Measurements from ENCODE around the gene MOGAT3. TPM values are rescaled to one million over a fixed set of nuclear protein-coding genes. Genes with fewer than 3 reads are reported as not detected.

The MOGAT3 gene
- total and polyA plus RNA-seq, 2 experiments from 2014 or later, result 0.44 TPM; not detected in 1

DNA sequence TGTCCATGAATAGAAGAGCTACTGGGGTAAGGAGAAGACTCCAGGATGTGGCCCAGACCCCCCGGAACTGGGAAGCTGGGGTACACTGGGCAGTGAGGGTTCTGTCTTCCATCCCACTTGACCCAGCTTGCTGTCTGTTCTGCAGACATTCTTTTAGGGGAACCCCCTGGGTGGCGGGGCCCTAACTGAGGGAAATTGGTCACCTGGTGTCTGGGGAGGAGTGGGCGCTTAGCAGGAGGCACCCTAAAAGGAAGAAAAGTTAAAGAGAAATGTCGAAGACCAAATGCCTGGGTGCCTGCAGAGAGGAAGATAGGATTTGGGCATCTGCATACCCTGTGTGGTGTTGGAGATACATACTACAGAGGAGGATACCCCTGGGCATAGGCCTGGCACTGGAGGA, 45.5 kb downstream of the MOGAT3 start:
- H3K4me1 ChIP-seq (ENCODE audit: insufficient read depth), result peaks cover 33% of the 10 kb centered on the region
- H3K79me2 ChIP-seq (replicated peaks; ENCODE audit: insufficient read depth), result peaks cover 14% of the 10 kb centered on the region
- peak overlapping the region; percentile 99 for H3K4me2 ChIP-seq
- H4K20me1 ChIP-seq (replicated peaks; ENCODE audit: insufficient read depth), result no peaks in the 10 kb centered on the region
- peaks cover 4% of the 10 kb centered on the region; the same call in 1 of the 2 replicates for H3K9me2 ChIP-seq (ENCODE audit: insufficient read depth)
- peak overlapping the region; percentile 38; the same call in 1 of the 2 replicates for H2AFZ ChIP-seq
- no peaks in the 10 kb centered on the region; the same call in 1 of the 2 replicates for H3K36me3 ChIP-seq (ENCODE audit: insufficient read depth)
- peaks cover 12% of the 10 kb centered on the region; the same call in 1 of the 2 replicates for H3K27me3 ChIP-seq (ENCODE audit: insufficient read depth)
- TF ChIP-seq EZH2phosphoT487 (IDR thresholded peaks at IDR 0.05; ENCODE audit: unreplicated experiment) (no peak), CREB1 (CRISPR knock-in tag; IDR thresholded peaks at IDR 0.05; ENCODE audit: low read depth) (no peak), ZNF114 (CRISPR knock-in tag; IDR thresholded peaks at IDR 0.05) (no peak), POLR2AphosphoS5 (IDR thresholded peaks at IDR 0.05; ENCODE audit: low read depth) (no peak), NANOG (IDR thresholded peaks at IDR 0.05; ENCODE audit: borderline replicate concordance) (no peak), EZH2 (IDR thresholded peaks at IDR 0.05; ENCODE audit: low read depth, unreplicated experiment) (no peak), ZNF331 (CRISPR knock-in tag; IDR thresholded peaks at IDR 0.05; ENCODE audit: low read depth) (no peak), JUNB (IDR thresholded peaks at IDR 0.05; ENCODE audit: unreplicated experiment) (no peak), STAT1 (IDR thresholded peaks at IDR 0.05; ENCODE audit: unreplicated experiment) (no peak)
- TF ChIP-seq, protein P1, sequence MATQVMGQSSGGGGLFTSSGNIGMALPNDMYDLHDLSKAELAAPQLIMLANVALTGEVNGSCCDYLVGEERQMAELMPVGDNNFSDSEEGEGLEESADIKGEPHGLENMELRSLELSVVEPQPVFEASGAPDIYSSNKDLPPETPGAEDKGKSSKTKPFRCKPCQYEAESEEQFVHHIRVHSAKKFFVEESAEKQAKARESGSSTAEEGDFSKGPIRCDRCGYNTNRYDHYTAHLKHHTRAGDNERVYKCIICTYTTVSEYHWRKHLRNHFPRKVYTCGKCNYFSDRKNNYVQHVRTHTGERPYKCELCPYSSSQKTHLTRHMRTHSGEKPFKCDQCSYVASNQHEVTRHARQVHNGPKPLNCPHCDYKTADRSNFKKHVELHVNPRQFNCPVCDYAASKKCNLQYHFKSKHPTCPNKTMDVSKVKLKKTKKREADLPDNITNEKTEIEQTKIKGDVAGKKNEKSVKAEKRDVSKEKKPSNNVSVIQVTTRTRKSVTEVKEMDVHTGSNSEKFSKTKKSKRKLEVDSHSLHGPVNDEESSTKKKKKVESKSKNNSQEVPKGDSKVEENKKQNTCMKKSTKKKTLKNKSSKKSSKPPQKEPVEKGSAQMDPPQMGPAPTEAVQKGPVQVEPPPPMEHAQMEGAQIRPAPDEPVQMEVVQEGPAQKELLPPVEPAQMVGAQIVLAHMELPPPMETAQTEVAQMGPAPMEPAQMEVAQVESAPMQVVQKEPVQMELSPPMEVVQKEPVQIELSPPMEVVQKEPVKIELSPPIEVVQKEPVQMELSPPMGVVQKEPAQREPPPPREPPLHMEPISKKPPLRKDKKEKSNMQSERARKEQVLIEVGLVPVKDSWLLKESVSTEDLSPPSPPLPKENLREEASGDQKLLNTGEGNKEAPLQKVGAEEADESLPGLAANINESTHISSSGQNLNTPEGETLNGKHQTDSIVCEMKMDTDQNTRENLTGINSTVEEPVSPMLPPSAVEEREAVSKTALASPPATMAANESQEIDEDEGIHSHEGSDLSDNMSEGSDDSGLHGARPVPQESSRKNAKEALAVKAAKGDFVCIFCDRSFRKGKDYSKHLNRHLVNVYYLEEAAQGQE (IDR thresholded peaks at IDR 0.05; ENCODE audit: unreplicated experiment), result no peak
- TF ChIP-seq, protein P2, sequence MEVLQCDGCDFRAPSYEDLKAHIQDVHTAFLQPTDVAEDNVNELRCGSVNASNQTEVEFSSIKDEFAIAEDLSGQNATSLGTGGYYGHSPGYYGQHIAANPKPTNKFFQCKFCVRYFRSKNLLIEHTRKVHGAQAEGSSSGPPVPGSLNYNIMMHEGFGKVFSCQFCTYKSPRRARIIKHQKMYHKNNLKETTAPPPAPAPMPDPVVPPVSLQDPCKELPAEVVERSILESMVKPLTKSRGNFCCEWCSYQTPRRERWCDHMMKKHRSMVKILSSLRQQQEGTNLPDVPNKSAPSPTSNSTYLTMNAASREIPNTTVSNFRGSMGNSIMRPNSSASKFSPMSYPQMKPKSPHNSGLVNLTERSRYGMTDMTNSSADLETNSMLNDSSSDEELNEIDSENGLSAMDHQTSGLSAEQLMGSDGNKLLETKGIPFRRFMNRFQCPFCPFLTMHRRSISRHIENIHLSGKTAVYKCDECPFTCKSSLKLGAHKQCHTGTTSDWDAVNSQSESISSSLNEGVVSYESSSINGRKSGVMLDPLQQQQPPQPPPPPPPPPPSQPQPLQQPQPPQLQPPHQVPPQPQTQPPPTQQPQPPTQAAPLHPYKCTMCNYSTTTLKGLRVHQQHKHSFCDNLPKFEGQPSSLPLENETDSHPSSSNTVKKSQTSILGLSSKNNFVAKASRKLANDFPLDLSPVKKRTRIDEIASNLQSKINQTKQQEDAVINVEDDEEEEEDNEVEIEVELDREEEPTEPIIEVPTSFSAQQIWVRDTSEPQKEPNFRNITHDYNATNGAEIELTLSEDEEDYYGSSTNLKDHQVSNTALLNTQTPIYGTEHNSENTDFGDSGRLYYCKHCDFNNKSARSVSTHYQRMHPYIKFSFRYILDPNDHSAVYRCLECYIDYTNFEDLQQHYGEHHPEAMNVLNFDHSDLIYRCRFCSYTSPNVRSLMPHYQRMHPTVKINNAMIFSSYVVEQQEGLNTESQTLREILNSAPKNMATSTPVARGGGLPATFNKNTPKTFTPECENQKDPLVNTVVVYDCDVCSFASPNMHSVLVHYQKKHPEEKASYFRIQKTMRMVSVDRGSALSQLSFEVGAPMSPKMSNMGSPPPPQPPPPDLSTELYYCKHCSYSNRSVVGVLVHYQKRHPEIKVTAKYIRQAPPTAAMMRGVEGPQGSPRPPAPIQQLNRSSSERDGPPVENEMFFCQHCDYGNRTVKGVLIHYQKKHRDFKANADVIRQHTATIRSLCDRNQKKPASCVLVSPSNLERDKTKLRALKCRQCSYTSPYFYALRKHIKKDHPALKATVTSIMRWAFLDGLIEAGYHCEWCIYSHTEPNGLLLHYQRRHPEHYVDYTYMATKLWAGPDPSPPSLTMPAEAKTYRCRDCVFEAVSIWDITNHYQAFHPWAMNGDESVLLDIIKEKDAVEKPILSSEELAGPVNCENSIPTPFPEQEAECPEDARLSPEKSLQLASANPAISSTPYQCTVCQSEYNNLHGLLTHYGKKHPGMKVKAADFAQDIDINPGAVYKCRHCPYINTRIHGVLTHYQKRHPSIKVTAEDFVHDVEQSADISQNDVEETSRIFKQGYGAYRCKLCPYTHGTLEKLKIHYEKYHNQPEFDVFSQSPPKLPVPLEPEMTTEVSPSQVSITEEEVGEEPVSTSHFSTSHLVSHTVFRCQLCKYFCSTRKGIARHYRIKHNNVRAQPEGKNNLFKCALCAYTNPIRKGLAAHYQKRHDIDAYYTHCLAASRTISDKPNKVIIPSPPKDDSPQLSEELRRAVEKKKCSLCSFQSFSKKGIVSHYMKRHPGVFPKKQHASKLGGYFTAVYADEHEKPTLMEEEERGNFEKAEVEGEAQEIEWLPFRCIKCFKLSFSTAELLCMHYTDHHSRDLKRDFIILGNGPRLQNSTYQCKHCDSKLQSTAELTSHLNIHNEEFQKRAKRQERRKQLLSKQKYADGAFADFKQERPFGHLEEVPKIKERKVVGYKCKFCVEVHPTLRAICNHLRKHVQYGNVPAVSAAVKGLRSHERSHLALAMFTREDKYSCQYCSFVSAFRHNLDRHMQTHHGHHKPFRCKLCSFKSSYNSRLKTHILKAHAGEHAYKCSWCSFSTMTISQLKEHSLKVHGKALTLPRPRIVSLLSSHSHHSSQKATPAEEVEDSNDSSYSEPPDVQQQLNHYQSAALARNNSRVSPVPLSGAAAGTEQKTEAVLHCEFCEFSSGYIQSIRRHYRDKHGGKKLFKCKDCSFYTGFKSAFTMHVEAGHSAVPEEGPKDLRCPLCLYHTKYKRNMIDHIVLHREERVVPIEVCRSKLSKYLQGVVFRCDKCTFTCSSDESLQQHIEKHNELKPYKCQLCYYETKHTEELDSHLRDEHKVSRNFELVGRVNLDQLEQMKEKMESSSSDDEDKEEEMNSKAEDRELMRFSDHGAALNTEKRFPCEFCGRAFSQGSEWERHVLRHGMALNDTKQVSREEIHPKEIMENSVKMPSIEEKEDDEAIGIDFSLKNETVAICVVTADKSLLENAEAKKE (CRISPR knock-in tag; IDR thresholded peaks at IDR 0.05), result no peak
- TF ChIP-seq, protein P3, sequence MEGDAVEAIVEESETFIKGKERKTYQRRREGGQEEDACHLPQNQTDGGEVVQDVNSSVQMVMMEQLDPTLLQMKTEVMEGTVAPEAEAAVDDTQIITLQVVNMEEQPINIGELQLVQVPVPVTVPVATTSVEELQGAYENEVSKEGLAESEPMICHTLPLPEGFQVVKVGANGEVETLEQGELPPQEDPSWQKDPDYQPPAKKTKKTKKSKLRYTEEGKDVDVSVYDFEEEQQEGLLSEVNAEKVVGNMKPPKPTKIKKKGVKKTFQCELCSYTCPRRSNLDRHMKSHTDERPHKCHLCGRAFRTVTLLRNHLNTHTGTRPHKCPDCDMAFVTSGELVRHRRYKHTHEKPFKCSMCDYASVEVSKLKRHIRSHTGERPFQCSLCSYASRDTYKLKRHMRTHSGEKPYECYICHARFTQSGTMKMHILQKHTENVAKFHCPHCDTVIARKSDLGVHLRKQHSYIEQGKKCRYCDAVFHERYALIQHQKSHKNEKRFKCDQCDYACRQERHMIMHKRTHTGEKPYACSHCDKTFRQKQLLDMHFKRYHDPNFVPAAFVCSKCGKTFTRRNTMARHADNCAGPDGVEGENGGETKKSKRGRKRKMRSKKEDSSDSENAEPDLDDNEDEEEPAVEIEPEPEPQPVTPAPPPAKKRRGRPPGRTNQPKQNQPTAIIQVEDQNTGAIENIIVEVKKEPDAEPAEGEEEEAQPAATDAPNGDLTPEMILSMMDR (conservative IDR thresholded peaks at IDR 0.05; ENCODE audit: low read depth in 2 of 2), result no peak
- TF ChIP-seq, protein P4, sequence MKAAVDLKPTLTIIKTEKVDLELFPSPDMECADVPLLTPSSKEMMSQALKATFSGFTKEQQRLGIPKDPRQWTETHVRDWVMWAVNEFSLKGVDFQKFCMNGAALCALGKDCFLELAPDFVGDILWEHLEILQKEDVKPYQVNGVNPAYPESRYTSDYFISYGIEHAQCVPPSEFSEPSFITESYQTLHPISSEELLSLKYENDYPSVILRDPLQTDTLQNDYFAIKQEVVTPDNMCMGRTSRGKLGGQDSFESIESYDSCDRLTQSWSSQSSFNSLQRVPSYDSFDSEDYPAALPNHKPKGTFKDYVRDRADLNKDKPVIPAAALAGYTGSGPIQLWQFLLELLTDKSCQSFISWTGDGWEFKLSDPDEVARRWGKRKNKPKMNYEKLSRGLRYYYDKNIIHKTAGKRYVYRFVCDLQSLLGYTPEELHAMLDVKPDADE (IDR thresholded peaks at IDR 0.05), result no peak
- Mint-ChIP-seq H3K9me3 (peaks cover 11% of the 10 kb centered on the region; the same call in 2 of the 3 replicates), H3K4me1 (peaks cover 39% of the 10 kb centered on the region), H3K27me3 (ENCODE audit: insufficient read depth, low read depth, poor library complexity) (peaks cover 30% of the 10 kb centered on the region), H3K27ac (peak overlapping the region; percentile 0; the same call in 1 of the 2 replicates), H3K4me3 (peak overlapping the region; percentile 80), H3K36me3 (ENCODE audit: low read depth) (peaks cover 23% of the 10 kb centered on the region)
- ATAC-seq (no peak), DNase-seq (ENCODE audit: low spot score) (peak; percentile 18)
- peak overlapping the region; percentile 79 for H3K4me3 ChIP-seq
- H3K27ac ChIP-seq (ENCODE audit: low read depth), result no peak overlapping the region
- H3F3A ChIP-seq (replicated peaks; ENCODE audit: low read depth), result peaks cover 22% of the 10 kb centered on the region
